ENCODE data around the gene SULF2.
"Not testable (repeated sequence)": the region's sequence is repeated elsewhere in the genome, so short reads cannot be mapped to it uniquely, and the experiment has no call there.

Gene SULF2

DNA sequence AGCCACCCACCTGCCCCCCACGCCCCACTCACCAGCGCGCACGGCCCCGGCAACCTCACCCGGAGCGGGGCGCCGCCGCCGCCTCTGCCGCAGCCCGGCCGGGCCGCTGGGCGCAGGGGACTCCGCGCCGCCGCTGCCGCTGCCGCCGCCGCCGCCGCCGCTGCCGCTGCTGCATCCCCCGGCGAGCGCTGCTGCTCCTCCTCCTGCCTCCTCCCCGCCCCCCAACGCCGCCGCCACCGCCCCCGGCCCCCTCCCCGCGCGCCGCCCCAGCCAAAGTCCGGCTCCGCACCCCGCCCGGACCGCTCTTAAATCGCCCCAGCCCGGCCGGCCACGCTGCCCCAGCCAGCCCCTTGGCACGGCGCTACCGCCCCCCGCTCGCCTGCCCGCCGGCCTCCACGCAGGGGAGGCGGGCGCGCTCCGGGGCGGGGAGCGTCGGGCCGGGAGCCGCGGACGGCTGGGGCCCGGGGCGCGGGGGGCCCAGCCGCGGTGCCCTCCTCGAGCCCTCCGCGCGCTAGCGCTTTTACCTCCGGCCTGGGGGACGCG, at the start of gene SULF2:
Gene SULF2 (minus strand): TSS at position 171 of the 543 bp plus-strand sequence. CDS start 28,118 bp downstream, outside the sequence.
- no peak for DNase-seq (ENCODE audit: low read depth)

DNA sequence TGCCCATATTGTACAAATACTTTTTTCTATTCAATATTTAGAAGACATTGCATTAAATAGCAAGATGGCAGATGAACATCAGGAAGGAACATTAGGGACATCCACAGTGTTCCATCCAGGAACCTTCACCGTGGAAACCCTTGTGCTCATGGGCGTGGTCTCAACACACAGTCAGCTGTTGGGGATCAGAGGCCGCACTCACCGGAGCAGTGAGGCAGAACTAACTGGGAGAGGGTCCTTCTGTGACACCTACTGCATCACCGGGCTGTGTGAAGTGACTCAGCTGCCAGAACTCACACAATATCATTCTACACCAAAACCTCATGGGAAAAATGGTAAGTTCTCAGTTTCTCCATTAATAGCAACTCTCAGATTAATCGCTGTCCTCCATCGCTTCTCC, 46.4 kb upstream of the SULF2 start:
- DNase-seq (ENCODE audit: low read depth): not testable (repeated sequence)

- not testable (repeated sequence) for DNase-seq (ENCODE audit: low read depth)
These were observed 41.4 kb upstream of the SULF2 start for GRCh38 chr20:47826716-47827115.

DNA sequence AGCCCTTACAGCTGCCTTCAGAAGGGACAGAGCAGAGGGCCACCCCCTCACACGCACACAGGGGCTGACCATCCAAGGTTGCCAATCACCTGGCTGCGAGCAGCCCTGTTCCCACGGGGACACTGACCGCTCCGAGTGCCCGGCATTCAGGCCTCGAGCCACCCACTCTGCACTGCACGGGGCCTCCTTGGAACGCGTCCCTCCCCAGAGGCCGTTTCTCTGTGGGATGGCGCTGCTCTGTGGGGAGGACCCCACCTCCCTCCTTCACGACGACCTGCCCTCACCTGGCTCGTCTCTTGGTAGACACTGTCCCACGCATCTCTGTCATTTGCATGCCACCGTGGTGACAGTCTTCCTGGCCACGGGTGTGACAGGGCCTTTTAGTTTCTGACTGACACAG, 40.7 kb upstream of the SULF2 start:
- DNase-seq (ENCODE audit: low read depth): not testable (repeated sequence)

GRCh38 chr20:47825011-47825762, 39.9 kb upstream of the SULF2 start:
- no peak for DNase-seq (ENCODE audit: low read depth)

DNA sequence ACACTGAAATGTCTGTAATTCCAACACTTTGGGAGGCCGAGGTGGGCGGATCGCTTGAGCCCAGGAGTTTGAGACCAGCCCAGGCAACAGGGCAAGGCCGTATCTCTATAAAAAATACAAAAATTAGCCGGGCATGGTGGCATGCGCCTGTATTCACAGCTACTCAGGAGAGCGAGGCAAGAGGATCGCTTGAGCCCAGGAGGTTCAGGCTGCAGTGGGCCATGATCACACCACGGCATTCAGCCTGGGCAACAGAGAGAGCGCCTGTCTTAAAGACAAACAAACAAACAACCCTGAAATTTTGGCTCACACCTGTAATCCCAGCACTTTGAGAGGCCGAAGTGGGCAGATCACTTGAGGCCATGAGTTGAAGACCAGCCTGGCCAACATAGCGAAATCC, 38.7 kb upstream of the SULF2 start:
- DNase-seq (ENCODE audit: low read depth): not testable (repeated sequence)

DNA sequence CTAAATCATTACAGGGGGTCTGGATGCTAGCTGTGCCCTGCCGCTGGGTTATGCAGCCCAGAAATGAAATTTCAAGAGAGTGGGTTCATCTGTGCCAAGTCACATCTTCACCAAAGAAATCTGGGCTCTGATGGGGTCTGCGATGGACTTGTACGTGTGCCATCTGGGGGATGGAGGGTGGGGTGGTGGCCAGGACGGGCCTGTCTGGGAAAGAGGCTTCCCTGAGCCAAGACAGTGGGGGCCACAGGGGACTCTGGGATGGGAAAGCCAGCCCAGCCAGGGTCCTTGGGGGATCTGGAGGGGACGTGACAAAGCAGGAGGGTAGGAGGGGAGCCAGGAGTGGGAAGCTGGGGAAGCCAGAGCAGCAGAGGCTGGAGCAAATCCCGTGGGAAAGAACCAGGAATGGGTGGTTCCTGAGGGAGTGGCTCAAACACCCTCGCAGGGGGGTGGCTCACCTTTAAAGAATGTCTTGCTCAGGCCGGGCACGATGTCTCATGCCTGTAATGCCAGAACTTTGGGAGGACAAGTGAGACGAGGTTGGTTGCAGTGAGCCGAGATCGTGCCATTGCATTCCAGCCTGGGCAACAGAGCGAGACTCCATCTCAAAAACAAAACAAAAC, 36.3 kb upstream of the SULF2 start:
- no peak for DNase-seq (ENCODE audit: low read depth)

GRCh38 chr20:47818996-47819609, 33.8 kb upstream of the SULF2 start:
- DNase-seq (ENCODE audit: low read depth): no peak

DNA sequence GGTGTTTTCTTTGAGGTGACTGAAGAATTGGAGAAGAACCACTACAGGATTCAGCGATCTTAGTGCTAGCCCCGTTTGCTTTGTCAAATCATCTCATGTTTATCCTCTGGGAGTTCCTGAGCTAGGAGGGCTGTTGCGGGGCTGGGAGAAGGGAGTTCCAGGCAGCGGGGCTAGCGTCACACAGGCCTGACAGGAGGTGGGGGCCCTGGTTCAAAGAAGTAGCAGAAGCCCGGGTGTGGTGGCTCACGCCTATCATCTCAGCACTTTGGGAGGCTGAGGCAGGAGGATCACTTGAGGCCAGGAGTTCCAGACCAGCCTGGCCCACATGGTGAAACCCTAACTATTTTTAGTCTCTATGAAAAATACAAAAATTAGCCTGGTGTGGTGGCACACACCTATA, 33.2 kb upstream of the SULF2 start:
- DNase-seq (ENCODE audit: low read depth): no peak

- no peak for DNase-seq (ENCODE audit: low read depth)
These were observed 32.7 kb upstream of the SULF2 start for GRCh38 chr20:47818016-47818415.

- no peak for DNase-seq (ENCODE audit: low read depth)
These were observed 32.3 kb upstream of the SULF2 start for GRCh38 chr20:47817573-47817972.

DNA sequence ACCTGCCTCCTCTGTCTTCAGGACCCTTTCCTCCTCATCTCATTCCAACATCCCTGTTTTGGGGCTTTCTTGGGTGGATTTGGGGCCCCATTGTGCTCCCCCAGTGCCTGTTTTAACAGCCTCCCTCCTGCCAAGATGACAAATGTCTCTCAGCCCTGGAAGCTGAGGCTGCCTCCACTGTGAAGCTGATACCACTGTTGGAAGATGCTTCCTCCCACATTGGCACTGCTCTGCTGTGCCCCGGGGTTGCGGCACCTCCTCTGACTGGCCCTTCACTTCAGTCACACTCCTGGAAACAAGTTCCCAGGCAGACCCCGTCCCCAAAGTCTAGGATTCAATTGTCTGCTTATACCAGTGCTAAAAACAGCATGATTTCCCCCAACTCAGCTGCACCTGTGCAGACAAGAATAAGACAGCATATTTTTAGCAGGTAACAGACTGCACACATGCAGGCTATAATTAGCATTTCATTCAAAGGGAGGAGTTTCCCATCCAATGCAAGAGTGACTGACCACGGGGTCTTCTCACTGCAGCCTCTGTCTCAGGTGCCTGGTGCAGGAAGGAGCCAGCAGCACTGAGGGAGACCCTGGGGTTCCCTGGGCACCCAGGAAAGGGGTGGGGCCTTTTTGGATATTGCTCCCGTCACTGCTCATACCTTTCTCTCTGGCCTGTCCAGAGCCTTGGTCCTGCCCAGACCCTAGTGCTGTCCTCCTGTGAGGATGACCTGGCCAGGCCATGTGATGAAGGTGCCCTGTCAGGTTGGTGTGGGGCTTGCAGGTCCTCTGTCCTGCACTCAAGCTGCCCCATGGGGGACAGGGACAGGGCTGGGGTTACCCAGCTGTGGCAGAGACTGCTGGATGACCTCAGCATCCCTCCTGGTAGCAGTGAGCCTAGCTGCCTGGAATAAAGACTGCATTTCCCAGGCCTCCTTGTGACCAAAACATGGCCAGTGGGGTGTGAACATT, 31.5 kb upstream of the SULF2 start:
- DNase-seq (ENCODE audit: low read depth): no peak

DNA sequence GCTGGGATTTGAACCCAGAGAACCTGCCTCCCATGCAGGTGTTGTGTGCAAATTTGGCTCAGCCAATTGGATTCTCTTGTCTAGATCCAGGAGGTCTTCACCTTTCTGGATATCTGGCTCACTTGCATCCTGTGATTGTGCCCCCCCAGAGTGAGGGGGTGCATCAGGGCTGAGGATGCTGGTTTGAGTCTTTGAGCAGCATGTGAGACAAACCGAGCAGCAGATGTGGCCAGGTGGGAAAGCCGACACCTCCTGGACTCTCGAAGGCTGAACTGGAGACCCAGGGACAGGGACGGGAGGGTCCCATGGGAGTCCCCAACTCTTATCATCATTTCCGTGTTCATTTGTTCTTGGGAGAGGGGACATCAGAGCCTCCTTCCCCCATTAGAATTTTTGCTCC, 30.6 kb upstream of the SULF2 start:
- DNase-seq (ENCODE audit: low read depth): no peak

GRCh38 chr20:47815416-47815806, 30.1 kb upstream of the SULF2 start:
- no peak for DNase-seq (ENCODE audit: low read depth)

- no peak for DNase-seq (ENCODE audit: low read depth)
These were observed 29.5 kb upstream of the SULF2 start for GRCh38 chr20:47814632-47815415.

DNA sequence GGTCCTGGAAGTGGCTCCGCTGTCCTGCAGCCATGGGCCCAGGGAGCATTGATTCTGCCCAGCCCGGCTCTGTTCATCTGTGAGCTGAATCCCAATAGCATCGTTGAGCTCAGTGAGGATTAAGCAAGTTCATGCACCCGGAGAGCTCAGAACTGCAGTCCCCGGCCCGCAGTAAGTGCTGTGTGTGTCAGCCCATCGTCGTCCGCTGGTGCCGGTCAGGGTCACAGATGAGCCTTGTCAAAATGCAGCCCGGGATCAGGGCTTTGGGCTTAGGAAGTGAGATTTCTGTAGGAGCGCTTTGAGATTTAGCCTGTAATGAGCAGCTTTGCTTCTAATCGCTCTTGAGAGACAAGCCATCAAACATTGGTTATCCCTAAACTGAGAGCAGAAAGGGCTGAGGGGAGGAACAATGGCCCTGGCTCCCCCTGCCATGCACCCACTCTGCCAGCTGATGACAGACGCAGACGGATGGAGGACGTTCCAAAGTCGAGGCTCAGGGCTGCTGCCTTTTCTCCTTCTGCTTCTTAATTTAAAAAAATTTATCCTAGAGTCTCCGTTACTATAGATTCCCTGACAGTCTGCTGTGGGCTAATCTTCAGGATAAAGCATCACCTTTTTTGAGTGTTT, 25.6 kb upstream of the SULF2 start:
- no peak for DNase-seq (ENCODE audit: low read depth)

DNA sequence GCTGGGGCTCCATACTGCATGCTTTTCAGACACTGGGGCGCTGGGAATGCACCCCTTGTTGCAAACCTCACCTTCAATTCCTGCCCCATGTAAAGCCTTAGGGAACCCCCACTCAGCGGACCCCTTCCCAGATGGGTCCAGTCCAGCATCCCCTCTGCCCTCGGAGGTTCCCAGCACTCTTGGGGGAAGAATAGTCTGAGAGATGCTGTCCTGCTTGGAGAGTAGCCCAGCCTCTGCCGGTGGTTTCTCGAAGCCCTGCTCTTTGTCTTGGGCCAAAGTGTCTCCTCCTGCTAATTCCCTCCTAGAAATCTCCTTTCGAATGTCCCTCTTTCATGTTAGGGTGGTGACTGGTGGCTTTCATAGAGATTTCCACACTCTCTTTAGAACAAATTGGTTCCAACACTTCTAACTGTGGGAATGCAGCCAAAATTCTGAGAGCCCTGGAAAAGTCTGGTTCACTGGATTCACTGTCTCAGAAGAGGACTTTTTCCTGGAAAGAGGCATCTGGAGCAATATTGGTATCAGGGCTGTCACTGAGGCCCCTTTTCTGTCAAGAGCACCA, 24.9 kb upstream of the SULF2 start:
- no peak for DNase-seq (ENCODE audit: low read depth)

GRCh38 chr20:47809161-47809960, 24.1 kb upstream of the SULF2 start:
- no peak for DNase-seq (ENCODE audit: low read depth)

DNA sequence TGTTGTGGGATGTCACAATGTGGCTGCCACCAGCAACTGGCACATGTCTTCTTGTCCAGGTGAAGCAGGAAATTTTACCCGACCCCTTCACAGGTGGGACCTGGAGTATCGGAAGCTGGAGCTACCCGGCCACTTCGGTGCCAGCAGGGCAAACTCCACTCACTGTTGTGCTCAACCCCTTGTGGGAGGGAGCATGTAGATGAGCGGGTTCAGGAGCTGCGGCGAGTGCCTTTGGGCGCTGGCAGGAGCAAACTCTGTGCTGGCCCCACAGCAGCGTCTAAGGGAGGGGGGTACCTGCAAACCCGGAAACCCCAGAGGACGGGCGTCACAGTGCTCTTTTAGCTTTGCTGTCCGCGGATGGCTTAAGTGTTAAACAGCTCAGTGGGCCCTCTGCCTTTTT, 20.7 kb upstream of the SULF2 start:
- DNase-seq (ENCODE audit: low read depth): no peak

Data from stimulated activated CD8-positive, alpha-beta memory T cell treated with anti-CD3 and anti-CD28 coated beads, Interleukin-15, amount 100 ng/mL, for 24 hours (primary cell).